ENCODE data around the gene B4GALT5.
A peak's percentile ranks its signal among the peaks of the same experiment; 100 is the strongest.
"Not testable (repeated sequence)": the region's sequence is repeated elsewhere in the genome, so short reads cannot be mapped to it uniquely, and the experiment has no call there.

The B4GALT5 gene, protein sequence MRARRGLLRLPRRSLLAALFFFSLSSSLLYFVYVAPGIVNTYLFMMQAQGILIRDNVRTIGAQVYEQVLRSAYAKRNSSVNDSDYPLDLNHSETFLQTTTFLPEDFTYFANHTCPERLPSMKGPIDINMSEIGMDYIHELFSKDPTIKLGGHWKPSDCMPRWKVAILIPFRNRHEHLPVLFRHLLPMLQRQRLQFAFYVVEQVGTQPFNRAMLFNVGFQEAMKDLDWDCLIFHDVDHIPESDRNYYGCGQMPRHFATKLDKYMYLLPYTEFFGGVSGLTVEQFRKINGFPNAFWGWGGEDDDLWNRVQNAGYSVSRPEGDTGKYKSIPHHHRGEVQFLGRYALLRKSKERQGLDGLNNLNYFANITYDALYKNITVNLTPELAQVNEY

GRCh38 chr20:49713753-49714712 is at the start of gene B4GALT5:
Gene B4GALT5 (minus strand): TSS chr20:49713878. CDS start chr20:49713690, 188 bp downstream.
- no peaks in the 10 kb centered on the region for H3K27me3 ChIP-seq (ENCODE audit: insufficient read depth, poor library complexity, severe bottlenecking)

DNA sequence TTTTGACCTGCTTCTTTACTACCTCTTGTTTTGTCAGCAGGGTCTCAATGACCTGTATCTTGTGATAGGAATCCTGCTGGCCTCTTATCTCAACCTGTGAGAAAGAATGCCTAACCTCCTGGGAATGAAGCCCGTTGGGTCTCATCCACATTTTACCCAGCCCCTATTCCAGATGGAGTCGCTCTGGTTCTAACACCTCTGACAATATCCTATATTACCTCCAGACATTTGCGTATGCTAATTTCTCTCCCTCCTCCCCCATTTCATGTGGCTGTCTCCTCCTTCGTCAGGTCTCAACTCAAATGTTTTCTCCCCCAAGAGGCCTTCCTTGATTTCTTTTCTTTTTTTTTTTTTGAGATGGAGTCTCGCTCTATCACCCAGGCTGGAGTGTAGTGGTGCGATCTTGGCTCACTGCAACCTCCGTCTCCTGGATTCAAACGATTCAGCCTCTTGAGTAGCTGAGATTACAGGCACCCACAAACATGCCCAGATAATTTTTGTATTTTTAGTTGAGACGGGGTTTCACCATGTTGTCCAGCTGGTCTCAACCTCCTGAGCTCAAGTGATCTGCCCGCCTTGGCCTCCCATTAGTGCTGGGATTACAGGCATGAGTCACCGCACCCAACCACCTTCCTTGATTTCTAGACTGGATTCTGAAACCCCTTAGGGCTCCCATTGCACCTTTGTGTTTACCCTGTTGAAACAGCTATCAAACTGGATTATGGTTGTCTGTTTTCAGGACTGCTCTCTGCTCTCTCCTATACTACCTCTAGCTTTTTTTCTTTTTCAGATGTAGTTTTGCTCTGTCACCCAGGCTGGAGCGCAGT is 49.5 kb upstream of the B4GALT5 start:
- TF ChIP-seq, protein P1, sequence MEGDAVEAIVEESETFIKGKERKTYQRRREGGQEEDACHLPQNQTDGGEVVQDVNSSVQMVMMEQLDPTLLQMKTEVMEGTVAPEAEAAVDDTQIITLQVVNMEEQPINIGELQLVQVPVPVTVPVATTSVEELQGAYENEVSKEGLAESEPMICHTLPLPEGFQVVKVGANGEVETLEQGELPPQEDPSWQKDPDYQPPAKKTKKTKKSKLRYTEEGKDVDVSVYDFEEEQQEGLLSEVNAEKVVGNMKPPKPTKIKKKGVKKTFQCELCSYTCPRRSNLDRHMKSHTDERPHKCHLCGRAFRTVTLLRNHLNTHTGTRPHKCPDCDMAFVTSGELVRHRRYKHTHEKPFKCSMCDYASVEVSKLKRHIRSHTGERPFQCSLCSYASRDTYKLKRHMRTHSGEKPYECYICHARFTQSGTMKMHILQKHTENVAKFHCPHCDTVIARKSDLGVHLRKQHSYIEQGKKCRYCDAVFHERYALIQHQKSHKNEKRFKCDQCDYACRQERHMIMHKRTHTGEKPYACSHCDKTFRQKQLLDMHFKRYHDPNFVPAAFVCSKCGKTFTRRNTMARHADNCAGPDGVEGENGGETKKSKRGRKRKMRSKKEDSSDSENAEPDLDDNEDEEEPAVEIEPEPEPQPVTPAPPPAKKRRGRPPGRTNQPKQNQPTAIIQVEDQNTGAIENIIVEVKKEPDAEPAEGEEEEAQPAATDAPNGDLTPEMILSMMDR (IDR thresholded peaks at IDR 0.05; ENCODE audit: poor library complexity, severe bottlenecking): no peak

More at GRCh38 chr20:49713753-49714712, at the start of gene B4GALT5:
- Histone ChIP-seq H3K4me1 (ENCODE audit: insufficient read depth, poor library complexity, severe bottlenecking) (peaks cover 20% of the 10 kb centered on the region), H3K4me3 (ENCODE audit: severe bottlenecking) (peak within 1 kb of the TSS; percentile 99), H3K36me3 (ENCODE audit: low read depth) (peaks cover 13% of the 10 kb centered on the region), H3K27ac (ENCODE audit: poor library complexity, severe bottlenecking) (peak within 1 kb of the TSS; percentile 72), H3K9me3 (ENCODE audit: severe bottlenecking) (no peaks in the 10 kb centered on the region)
- peak; percentile 96 for DNase-seq (ENCODE audit: low spot score)
- peak; percentile 68 for ATAC-seq (ENCODE audit: low read depth)
- TF ChIP-seq, protein P1 (IDR thresholded peaks at IDR 0.05; ENCODE audit: poor library complexity, severe bottlenecking): no peak

DNA sequence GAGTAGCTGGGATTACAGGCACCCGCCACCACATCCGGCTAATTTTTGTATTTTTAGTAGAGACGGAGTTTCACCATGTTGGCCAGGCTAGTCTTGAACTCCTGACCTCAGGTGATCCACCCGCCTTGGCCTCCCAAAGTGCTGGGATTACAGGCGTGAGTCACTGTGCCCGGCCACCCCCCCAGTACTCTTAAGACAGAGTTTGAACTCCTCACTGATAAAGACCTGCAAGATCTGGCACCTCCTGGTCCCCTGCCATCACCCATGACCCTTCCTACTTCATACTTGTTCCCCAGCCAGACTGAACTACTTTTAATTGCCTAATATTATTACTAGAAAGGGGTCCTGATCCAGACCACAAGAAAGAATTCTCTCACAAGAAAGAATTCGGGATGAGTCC is 48.2 kb upstream of the B4GALT5 start:
- not testable (repeated sequence) for ATAC-seq (ENCODE audit: low read depth); DNase-seq (ENCODE audit: low spot score); H3K4me3 ChIP-seq (ENCODE audit: severe bottlenecking); H3K27me3 ChIP-seq (ENCODE audit: insufficient read depth, poor library complexity, severe bottlenecking); H3K9me3 ChIP-seq (ENCODE audit: severe bottlenecking); H3K27ac ChIP-seq (ENCODE audit: poor library complexity, severe bottlenecking); H3K4me1 ChIP-seq (ENCODE audit: insufficient read depth, poor library complexity, severe bottlenecking); H3K36me3 ChIP-seq (ENCODE audit: low read depth)

More for the DNA sequence above, 49.5 kb upstream of the B4GALT5 start:
- peaks cover 11% of the 10 kb centered on the region for H3K4me1 ChIP-seq (ENCODE audit: insufficient read depth, poor library complexity, severe bottlenecking)
- H3K27me3 ChIP-seq (ENCODE audit: insufficient read depth, poor library complexity, severe bottlenecking): no peaks in the 10 kb centered on the region
- no peaks in the 10 kb centered on the region for H3K9me3 ChIP-seq (ENCODE audit: severe bottlenecking)
- no peaks in the 10 kb centered on the region for H3K36me3 ChIP-seq (ENCODE audit: low read depth)
- DNase-seq (ENCODE audit: low spot score) (no peak), ATAC-seq (ENCODE audit: low read depth) (peak; percentile 50)
- no peak overlapping the region for H3K27ac ChIP-seq (ENCODE audit: poor library complexity, severe bottlenecking)
- H3K4me3 ChIP-seq (ENCODE audit: severe bottlenecking): no peak overlapping the region

DNA sequence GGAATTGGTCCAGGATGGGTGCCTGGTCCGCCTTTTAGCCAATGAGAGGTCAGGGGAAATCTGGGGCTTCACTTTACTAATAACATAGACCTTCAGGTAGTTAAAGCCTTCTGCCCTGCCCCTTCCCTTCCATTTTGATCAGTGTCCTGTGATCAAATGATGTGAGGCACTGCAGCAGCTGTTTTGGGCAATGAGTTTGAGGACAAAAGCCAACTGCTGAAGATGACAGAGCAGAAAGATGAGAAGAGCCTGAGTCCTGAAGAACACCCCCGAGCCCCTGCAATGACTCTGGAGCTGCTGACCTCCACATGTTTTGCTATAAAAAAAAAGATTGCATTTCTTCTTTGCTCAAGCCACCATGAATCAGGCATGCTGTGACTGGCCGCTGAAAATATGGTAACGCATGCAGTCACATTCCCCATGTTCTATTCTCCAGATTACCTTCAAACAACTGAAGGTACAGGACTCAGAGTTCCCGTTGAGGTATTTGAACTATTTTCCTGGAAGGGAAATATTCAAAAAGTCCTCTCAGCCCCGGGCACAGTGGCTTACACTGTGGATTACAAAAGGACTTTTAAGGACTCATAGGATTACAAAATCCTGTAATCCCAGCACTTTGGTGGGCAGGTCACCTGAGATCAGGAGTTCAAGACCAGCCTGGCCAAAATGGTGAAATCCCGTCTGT is 45.7 kb upstream of the B4GALT5 start:
- no peak for DNase-seq (ENCODE audit: low spot score)
- Histone ChIP-seq H3K9me3 (ENCODE audit: severe bottlenecking) (no peaks in the 10 kb centered on the region), H3K36me3 (ENCODE audit: low read depth) (no peaks in the 10 kb centered on the region), H3K4me3 (ENCODE audit: severe bottlenecking) (no peak overlapping the region), H3K4me1 (ENCODE audit: insufficient read depth, poor library complexity, severe bottlenecking) (peaks cover 3% of the 10 kb centered on the region), H3K27ac (ENCODE audit: poor library complexity, severe bottlenecking) (no peak overlapping the region), H3K27me3 (ENCODE audit: insufficient read depth, poor library complexity, severe bottlenecking) (no peaks in the 10 kb centered on the region)
- TF ChIP-seq, protein P1 (IDR thresholded peaks at IDR 0.05; ENCODE audit: poor library complexity, severe bottlenecking): no peak
- no peak for ATAC-seq (ENCODE audit: low read depth)
